Glutamatergic neuron (in vitro differentiated cells): ENCODE measurements around the gene FIGN. TPM values are rescaled to one million over a fixed set of nuclear protein-coding genes. Genes with fewer than 3 reads are reported as not detected.

Source experiments
- DNase-seq: peaks from one replicate; pipeline ENCODE4 v3.0.0; 2022
- H3K27ac Mint-ChIP-seq: one replicate; pipeline ENCODE4 v1.8.0; 2020; ENCODE audit warnings: mild to moderate bottlenecking, mixed read lengths, inconsistent platforms; ENCODE audit not compliant: unreplicated experiment
- H3K27me3 Mint-ChIP-seq: one replicate; pipeline ENCODE4 v1.8.0; 2020; ENCODE audit warnings: mild to moderate bottlenecking, moderate library complexity, mixed read lengths, inconsistent platforms; ENCODE audit not compliant: unreplicated experiment
- H3K36me3 Mint-ChIP-seq: one replicate; pipeline ENCODE4 v1.8.0; 2020; ENCODE audit warnings: mild to moderate bottlenecking, mixed read lengths, inconsistent platforms; ENCODE audit not compliant: unreplicated experiment
- H3K4me1 Mint-ChIP-seq: one replicate; pipeline ENCODE4 v1.8.0; 2020; ENCODE audit warnings: mild to moderate bottlenecking, low read depth, mixed read lengths, inconsistent platforms; ENCODE audit not compliant: unreplicated experiment
- H3K4me3 Mint-ChIP-seq: one replicate; pipeline ENCODE4 v1.8.0; 2020; ENCODE audit warnings: mild to moderate bottlenecking, mixed read lengths, inconsistent platforms; ENCODE audit not compliant: unreplicated experiment
- H3K9me3 Mint-ChIP-seq: one replicate; pipeline ENCODE4 v1.8.0; 2020; ENCODE audit warnings: mild to moderate bottlenecking, moderate library complexity, mixed read lengths, inconsistent platforms; ENCODE audit not compliant: unreplicated experiment
- CTCF ChIP-seq: fragments of 200-600 bp; sonication (generic); IDR thresholded peaks from one replicate; pipeline ENCODE4 v1.5.0; 2021; ENCODE audit not compliant: partially characterized antibody, unreplicated experiment
- total RNA-seq: library from RNA; stranded (reverse); fragmentation: NEBNext Ultra II Directional; extraction: Animal tissue kit (Norgen Biotek cat#: 25700); gene quantifications from one replicate; pipeline ENCODE4 v1.2.1, GENCODE V29; 2021; ENCODE audit not compliant: unreplicated experiment

FIGN gene
- total RNA-seq, 1 donor from 2014 or later, result 12.4 TPM

- Mint-ChIP-seq H3K27me3 (no peaks in the 10 kb centered on the region), H3K4me3 (no peak overlapping the region), H3K36me3 (no peaks in the 10 kb centered on the region), H3K27ac (no peak overlapping the region), H3K4me1 (peaks cover 27% of the 10 kb centered on the region), H3K9me3 (no peaks in the 10 kb centered on the region)
- TF ChIP-seq CTCF, result no peak
- no peak for DNase-seq
Measured at GRCh38 chr2:163703386-163703785, 32.4 kb downstream of the FIGN start.

GRCh38 chr2:163701399-163702195 is 34.2 kb downstream of the FIGN start:
- Mint-ChIP-seq H3K27me3 (no peaks in the 10 kb centered on the region), H3K36me3 (no peaks in the 10 kb centered on the region), H3K4me3 (no peak overlapping the region), H3K27ac (no peak overlapping the region), H3K9me3 (no peaks in the 10 kb centered on the region), H3K4me1 (peaks cover 27% of the 10 kb centered on the region)
- no peak for TF ChIP-seq CTCF
- DNase-seq, result no peak

- Mint-ChIP-seq H3K27me3 (no peaks in the 10 kb centered on the region), H3K9me3 (no peaks in the 10 kb centered on the region), H3K36me3 (no peaks in the 10 kb centered on the region), H3K4me1 (peaks cover 32% of the 10 kb centered on the region), H3K4me3 (no peak overlapping the region), H3K27ac (no peak overlapping the region)
- DNase-seq, result no peak
- no peak for TF ChIP-seq CTCF
Measured at GRCh38 chr2:163698857-163699256, 37.0 kb downstream of the FIGN start.

GRCh38 chr2:163697846-163698637 is 37.8 kb downstream of the FIGN start:
- Mint-ChIP-seq H3K36me3 (no peaks in the 10 kb centered on the region), H3K27me3 (no peaks in the 10 kb centered on the region), H3K4me3 (no peak overlapping the region), H3K4me1 (peaks cover 30% of the 10 kb centered on the region), H3K27ac (no peak overlapping the region), H3K9me3 (no peaks in the 10 kb centered on the region)
- DNase-seq, result no peak
- TF ChIP-seq CTCF, result no peak

- peaks cover 24% of the 10 kb centered on the region for H3K4me1 Mint-ChIP-seq
- no peak for DNase-seq
- no peak overlapping the region for H3K4me3 Mint-ChIP-seq
- no peak overlapping the region for H3K27ac Mint-ChIP-seq
- no peak for TF ChIP-seq CTCF
- no peaks in the 10 kb centered on the region for H3K9me3 Mint-ChIP-seq
- no peaks in the 10 kb centered on the region for H3K27me3 Mint-ChIP-seq
- H3K36me3 Mint-ChIP-seq, result no peaks in the 10 kb centered on the region
Measured at GRCh38 chr2:163697429-163697828, 38.4 kb downstream of the FIGN start.
